ENCODE data around the gene CNN2.

Gene CNN2

DNA sequence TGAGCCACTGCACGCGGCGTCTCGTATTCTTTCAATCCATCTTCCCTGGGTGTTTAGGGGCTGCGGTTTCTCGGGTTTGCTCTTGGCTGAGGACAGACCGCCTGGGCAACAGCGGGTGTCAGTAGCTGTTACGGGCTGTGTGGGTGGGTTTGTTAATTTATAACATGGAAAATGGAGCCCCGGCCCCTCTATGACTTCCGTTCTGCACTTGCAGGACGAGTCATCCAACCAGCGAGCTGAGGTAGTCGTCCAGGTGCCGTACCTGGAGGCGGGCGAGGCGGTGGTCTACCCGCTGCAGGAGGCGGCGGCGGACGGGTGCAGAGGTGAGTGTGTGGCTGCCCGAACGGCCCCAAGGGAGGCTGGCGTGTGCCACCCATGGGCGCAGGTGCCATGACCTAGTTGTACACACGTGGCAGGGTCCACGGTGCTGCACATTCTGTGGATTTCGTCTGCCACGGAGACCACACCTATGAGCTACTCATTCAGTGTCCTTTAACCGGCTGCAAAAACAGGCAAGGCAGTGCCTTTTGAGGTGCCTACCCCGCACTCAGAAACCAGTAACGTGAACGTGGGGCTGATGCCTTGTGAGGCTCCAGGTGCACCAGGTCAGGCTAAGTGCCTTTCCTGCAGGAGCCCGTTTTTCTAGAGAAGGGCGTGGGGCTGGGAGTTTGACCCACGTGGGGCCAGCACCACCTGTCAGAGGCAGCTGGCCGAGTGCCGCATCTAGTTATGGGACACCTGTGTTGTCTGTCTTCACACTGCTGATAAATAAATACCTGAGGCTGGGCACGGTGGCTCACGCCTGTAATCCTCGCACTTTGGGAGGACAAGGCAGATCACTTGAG lies 57.8 kb downstream of the CNN2 start:
- DNase-seq: no peak

DNA sequence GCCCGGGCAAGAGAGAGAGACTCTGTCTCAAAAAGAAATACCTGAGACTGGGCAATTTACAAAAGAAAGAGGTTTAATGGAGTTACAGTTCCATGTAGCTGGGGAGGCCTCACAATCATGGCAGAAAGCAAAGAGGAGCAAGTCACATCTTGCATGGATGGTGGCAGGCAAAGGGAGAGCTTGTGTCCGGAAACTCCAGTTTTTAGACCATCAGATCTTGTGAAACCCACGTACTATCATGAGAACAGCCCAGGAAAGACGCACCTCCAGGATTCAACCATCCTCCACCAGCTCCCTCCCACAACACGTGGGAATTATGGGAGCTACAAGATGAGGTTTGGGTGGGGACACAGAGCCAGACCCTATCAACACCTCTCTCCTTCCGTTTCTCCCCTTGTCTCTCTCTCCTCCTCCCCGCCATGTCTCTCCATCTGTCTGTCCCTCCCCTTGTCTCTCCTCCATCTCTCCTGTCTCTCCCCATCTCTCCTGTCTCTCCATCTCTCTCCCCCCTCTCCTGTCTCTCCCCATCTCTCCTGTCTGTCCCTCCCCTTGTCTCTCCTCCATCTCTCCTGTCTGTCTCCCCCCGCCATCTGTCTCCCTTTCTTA lies 58.7 kb downstream of the CNN2 start:
- DNase-seq: no peak

DNA sequence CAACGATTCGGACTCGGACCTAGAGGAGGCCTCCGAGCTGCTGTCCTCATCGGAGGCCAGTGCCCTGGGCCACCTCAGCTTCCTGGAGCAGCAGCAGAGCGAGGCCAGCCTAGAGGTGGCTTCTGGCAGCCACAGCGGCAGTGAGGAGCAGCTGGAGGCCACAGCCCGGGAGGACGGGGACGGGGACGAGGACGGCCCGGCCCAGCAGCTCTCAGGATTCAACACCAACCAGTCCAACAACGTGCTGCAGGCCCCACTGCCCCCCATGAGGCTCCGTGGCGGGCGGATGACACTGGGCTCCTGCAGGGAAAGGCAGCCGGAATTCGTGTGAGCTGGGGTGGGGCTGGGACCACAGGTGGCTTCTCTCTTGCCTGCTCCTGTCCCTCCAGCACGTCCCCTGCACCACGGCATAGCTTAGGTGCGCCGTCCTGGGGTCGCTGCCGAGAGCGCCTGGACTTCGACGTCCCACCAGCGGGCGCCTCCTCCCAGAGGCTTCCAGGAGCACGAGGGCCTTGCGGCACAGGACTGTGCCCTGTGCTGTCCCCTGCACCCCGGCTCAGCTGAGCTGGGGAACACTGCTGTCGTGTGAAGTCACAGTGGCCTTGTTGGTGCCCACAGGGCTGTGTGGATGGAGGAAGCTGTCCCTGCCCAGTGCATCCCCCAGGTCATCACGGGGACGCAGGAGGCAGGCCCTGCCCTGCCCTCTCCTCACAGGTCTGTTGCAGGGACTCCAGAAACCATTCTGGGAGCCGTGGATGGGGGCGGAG lies 59.5 kb downstream of the CNN2 start:
- DNase-seq: no peak

DNA sequence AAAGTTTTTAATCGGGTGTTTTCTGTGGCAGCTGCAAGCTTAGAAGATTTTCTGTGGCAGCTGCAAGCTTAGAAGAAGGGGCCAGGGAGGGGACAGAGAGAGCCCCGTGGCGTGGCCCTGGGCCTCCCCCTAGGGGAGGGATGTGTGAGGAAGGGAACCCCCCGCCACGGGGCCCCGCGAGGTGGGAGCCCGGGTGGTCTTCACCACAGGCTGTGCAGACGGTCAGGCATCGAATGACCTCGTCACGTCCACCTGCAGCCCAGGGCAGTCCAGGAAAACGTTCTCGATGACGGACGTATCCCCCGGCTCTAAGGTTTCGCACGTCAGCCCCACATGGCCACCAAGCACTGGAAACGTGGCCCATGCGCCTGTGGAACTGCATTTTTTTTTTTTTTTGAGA lies 60.2 kb downstream of the CNN2 start:
- DNase-seq: no peak

DNA sequence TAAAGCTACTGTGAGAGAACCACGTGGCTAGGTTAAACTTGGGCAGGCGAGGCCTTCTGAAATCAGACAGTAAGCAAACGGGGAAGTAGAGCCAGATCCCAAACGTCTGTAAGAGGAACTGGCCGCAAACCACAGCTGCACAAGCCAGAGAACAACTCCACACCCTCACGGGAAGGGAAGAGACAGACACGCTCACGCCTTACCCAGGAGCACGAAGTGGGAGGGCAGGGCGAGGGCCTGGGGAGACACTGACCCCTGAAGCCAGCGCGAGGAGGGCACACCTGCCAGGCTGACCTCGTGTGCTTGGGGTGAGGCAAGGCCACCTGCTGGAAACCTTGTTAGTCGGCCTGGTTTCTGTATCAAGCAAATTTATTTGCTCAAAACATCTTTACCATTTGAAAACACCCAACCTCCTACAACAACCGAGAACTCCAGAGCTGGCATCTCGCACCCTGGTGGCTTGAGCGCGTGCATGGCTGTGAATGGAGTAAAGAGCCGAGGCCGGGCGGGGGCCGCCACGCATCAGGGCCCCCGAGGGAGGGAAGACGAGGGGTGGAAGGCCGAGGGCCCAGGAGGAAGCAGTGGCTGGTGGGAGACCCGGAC lies 61.5 kb downstream of the CNN2 start:
- DNase-seq: no peak

DNA sequence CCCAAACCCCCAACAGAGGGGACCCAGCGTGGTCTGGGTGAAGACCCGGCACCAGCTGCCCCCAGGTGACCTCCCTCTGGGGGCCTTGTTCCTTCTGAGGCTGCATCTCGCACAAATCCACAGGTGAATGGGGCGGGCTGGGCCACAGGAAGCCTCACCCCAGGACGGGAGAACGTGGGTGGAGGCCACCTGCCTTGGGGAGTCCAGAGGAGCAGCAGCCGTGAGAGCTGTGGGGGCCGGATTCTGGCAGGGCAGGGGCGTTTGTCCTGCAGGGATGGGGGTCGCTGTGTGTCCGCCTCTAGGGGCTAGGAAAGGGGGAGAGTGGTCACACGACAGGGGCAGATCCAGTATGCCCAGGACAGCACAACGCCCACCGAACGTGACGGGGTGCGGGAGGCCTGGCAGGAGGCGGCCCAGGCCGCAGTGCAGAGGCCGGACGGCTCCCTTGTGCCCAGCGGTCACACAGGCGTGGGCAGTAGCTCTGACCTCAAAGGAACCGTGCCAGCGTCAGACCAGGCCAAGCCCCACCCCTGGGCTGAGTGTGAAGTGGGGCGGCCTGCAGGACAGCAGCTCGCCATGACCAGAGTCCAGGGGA lies 62.1 kb downstream of the CNN2 start:
- DNase-seq: no peak

Data from NCI-H2081 treated with DMSO at 0.1 percent for 48 hours (cell line).